Tibial nerve (tissue), 4 donors: ENCODE data around the gene SLC7A1. TPM values are rescaled to one million over a fixed set of nuclear protein-coding genes. Genes with fewer than 3 reads are reported as not detected.
"Not testable (repeated sequence)": the region's sequence is repeated elsewhere in the genome, so short reads cannot be mapped to it uniquely, and the experiment has no call there.

Source experiments
- DNase-seq, 2 donors: peaks; one replicate each; pipeline ENCODE4 v3.0.0-alpha.2; 2019; ENCODE audit warnings: low spot score in 2 of 2
- H3K27ac ChIP-seq, 4 donors: fragments of 200-600 bp; sonication (generic) in 3 of 4; one replicate each; pipeline ENCODE4 v1.5.1; 2017 to 2019; ENCODE audit warnings: mild to moderate bottlenecking in 1 of 4
- H3K27me3 ChIP-seq, 2 donors: fragments of 200-600 bp; sonication (generic) in 1 of 2; one replicate each; pipeline versions ENCODE4 v1.5.1 to v1.6.0; 2017 to 2019
- H3K36me3 ChIP-seq, 3 donors: fragments of 200-600 bp; sonication (generic); one replicate each; pipeline ENCODE4 v1.5.1; 2018 to 2019
- H3K4me1 ChIP-seq, 4 donors: fragments of 200-600 bp; sonication (generic) in 3 of 4; one replicate each; pipeline ENCODE4 v1.5.1; 2017 to 2019
- H3K4me3 ChIP-seq, 4 donors: fragments of 200-600 bp; sonication (generic) in 3 of 4; one replicate each; pipeline ENCODE4 v1.5.1; 2017 to 2019; ENCODE audit warnings: mild to moderate bottlenecking in 1 of 4, moderate library complexity in 1 of 4
- H3K9me3 ChIP-seq, 4 donors: fragments of 200-600 bp; sonication (generic) in 3 of 4; one replicate each; pipeline ENCODE4 v1.5.1; 2017 to 2019
- CTCF ChIP-seq, 5 experiments: fragments of 200-600 bp in 3 of 5; fragments of 450-650 bp in 2 of 5; sonication (generic) in 3 of 5; IDR thresholded peaks; one replicate each; pipeline ENCODE4 v1.5.1; 2016 to 2019; ENCODE audit warnings: antibody characterized with exemption in 5 of 5, mild to moderate bottlenecking in 3 of 5, moderate library complexity in 2 of 5
- EP300 ChIP-seq, 2 donors: sonication (generic); formaldehyde crosslinking; IDR thresholded peaks; one replicate each; pipeline ENCODE4 v1.6.1; 2017; ENCODE audit warnings: antibody characterized with exemption in 2 of 2, mild to moderate bottlenecking in 1 of 2
- POLR2A ChIP-seq, 2 donors: fragments of 450-650 bp; IDR thresholded peaks; one replicate each; pipeline ENCODE4 v1.6.1; 2017; ENCODE audit warnings: antibody characterized with exemption in 2 of 2, mild to moderate bottlenecking in 2 of 2, moderate library complexity in 2 of 2
- WGBS, 2 donors: methylation state at CpG; one replicate each; pipeline ENCODE4 v1.1.5; 2018; 5-methylcytosine and 5-hydroxymethylcytosine counted together
- total RNA-seq, 4 donors: library from RNA; depleted of rRNA; stranded (reverse); fragments of >200 nt; gene quantifications; one replicate each; pipeline ENCODE4 v1.1.0, GENCODE V29; 2016

Gene SLC7A1
- 10 to 100 TPM in 3 of 4 donors, 1 to 10 TPM in 1; 9.2 to 46.5 (median 24.7) TPM for total RNA-seq

- Histone ChIP-seq H3K27ac (peak within 1 kb of the TSS; percentile 64 to 95 (median 92)), H3K4me1 (peaks cover 0 to 36% (median 4%) of the 10 kb centered on the region in 4 donors), H3K4me3 (peak within 1 kb of the TSS; percentile 67 to 89 (median 82)), H3K9me3 (no peaks in the 10 kb centered on the region), H3K36me3 (no peaks in the 10 kb centered on the region), H3K27me3 (no peaks in the 10 kb centered on the region)
- 0 to 1% methylated on average over 19 to 22 of the region's 98 CpGs for WGBS, 2 donors
- TF ChIP-seq CTCF (IDR thresholded peaks at IDR 0.05), result peak in 1 of 5 experiments; percentile 13
- peak in 1 of 2 donors; percentile 12 for TF ChIP-seq POLR2A (IDR thresholded peaks at IDR 0.05)
- no peak for TF ChIP-seq EP300 (IDR thresholded peaks at IDR 0.05)
- peak; percentile 30 to 44 for DNase-seq
These were observed at the start of gene SLC7A1 for GRCh38 chr13:29595380-29596063. TSS of gene SLC7A1 (minus strand) at chr13:29595688. CDS start at chr13:29536188, 59,500 bp downstream.

- Histone ChIP-seq H3K36me3 (no peaks in the 10 kb centered on the region), H3K27ac (no peak overlapping the region), H3K4me1 (no peaks in the 10 kb centered on the region), H3K27me3 (no peaks in the 10 kb centered on the region), H3K9me3 (no peaks in the 10 kb centered on the region), H3K4me3 (no peak overlapping the region)
- TF ChIP-seq POLR2A (IDR thresholded peaks at IDR 0.05), result no peak
- no peak for TF ChIP-seq EP300 (IDR thresholded peaks at IDR 0.05)
- TF ChIP-seq CTCF (IDR thresholded peaks at IDR 0.05), result no peak
- DNase-seq, result no peak
- WGBS, 2 donors, result 66 to 70% methylated on average over 4 of the region's 4 CpGs
These were observed 45.2 kb upstream of the SLC7A1 start for GRCh38 chr13:29640665-29641064.

- not testable (repeated sequence) for DNase-seq, H3K36me3 ChIP-seq, H3K4me1 ChIP-seq, H3K9me3 ChIP-seq, H3K4me3 ChIP-seq, H3K27ac ChIP-seq, H3K27me3 ChIP-seq
- 90 to 95% methylated on average over 4 of the region's 4 CpGs for WGBS, 2 donors
These were observed 41.3 kb upstream of the SLC7A1 start for GRCh38 chr13:29636831-29637230.

- DNase-seq, result no peak
- Histone ChIP-seq H3K36me3 (no peaks in the 10 kb centered on the region), H3K27me3 (no peaks in the 10 kb centered on the region), H3K9me3 (no peaks in the 10 kb centered on the region), H3K27ac (no peak overlapping the region), H3K4me1 (no peaks in the 10 kb centered on the region), H3K4me3 (no peak overlapping the region)
- 81 to 89% methylated on average over 4 to 5 of the region's 5 CpGs for WGBS, 2 donors
- TF ChIP-seq EP300 (IDR thresholded peaks at IDR 0.05) (no peak), CTCF (IDR thresholded peaks at IDR 0.05) (no peak), POLR2A (IDR thresholded peaks at IDR 0.05) (no peak)
These were observed 29.5 kb upstream of the SLC7A1 start for GRCh38 chr13:29624997-29625396.

DNA sequence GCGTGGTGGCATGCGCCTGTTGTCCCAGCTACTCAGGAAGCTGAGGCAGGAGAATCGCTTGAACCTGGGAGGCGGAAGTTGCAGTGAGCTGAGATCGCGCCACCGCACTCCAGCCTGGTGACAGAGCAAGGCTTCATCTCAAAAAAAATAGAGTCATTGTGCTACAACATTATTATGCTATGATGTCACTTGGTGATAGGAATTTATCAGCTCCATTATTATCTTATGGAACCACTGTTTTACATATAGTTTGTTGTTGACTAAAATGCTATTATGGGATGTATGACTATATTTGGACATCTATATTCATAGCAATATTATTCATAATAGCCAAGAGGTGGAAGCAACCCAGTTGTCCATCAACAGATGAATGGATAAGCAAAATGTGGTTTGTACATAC, 26.4 kb upstream of the SLC7A1 start:
- H3K27ac ChIP-seq, result no peak overlapping the region
- H3K36me3 ChIP-seq, result no peaks in the 10 kb centered on the region
- DNase-seq, result no peak
- H3K4me1 ChIP-seq, result no peaks in the 10 kb centered on the region
- H3K9me3 ChIP-seq, result peaks cover 0 to 5% (median 2%) of the 10 kb centered on the region in 4 donors
- no peak for TF ChIP-seq CTCF (IDR thresholded peaks at IDR 0.05)
- no peak for TF ChIP-seq EP300 (IDR thresholded peaks at IDR 0.05)
- no peak for TF ChIP-seq POLR2A (IDR thresholded peaks at IDR 0.05)
- WGBS, 2 donors, result 79 to 84% methylated on average over 7 of the region's 7 CpGs
- no peaks in the 10 kb centered on the region for H3K27me3 ChIP-seq
- no peak overlapping the region for H3K4me3 ChIP-seq
